Nucleus accumbens (tissue), 56 donors: Measurements from ENCODE around the gene EYA3.

ENCODE experiments used
- DNase-seq, 56 donors: peaks; one replicate each; lab custom pipeline; 2025; lab: John Stamatoyannopoulos, UW

Gene EYA3

GRCh38 chr1:27974417-27974781, 114.0 kb downstream of the EYA3 start:
- no peak for DNase-seq

- DNase-seq: peak in 9 of 56 donors; percentile 7 to 45 (median 31)
Observed at GRCh38 chr1:27973771-27974416, 114.5 kb downstream of the EYA3 start.

GRCh38 chr1:27972141-27972540, 116.3 kb downstream of the EYA3 start:
- no peak for DNase-seq

- DNase-seq: peak in 4 of 56 donors; percentile 19 to 40 (median 25)
Observed at GRCh38 chr1:27971674-27972073, 116.7 kb downstream of the EYA3 start.

GRCh38 chr1:27970401-27970800, 118.0 kb downstream of the EYA3 start:
- peak in 3 of 56 donors; percentile 15 to 21 (median 16) for DNase-seq

GRCh38 chr1:27968692-27969091, 119.7 kb downstream of the EYA3 start:
- no peak for DNase-seq

- no peak for DNase-seq
Observed at GRCh38 chr1:27967884-27968466, 120.4 kb downstream of the EYA3 start.

- no peak for DNase-seq
Observed at GRCh38 chr1:27967106-27967883, 121.1 kb downstream of the EYA3 start.

GRCh38 chr1:27966402-27967105, 121.9 kb downstream of the EYA3 start:
- no peak for DNase-seq

- DNase-seq: no peak
Observed at GRCh38 chr1:27963393-27963792, 125.0 kb downstream of the EYA3 start.

GRCh38 chr1:27961646-27962221, 126.7 kb downstream of the EYA3 start:
- no peak for DNase-seq

- peak in 4 of 56 donors; percentile 15 to 27 (median 22) for DNase-seq
Observed at GRCh38 chr1:27960762-27961645, 127.4 kb downstream of the EYA3 start.

GRCh38 chr1:27959792-27960603, 128.4 kb downstream of the EYA3 start, which contains the start of gene XKR8:
TSS of gene XKR8 (plus strand) at chr1:27959973. CDS start at chr1:27960070, 97 bp downstream.
- peak in 48 of 56 donors; percentile 18 to 78 (median 54) for DNase-seq

- DNase-seq: no peak
Observed at GRCh38 chr1:27958513-27958912, 129.9 kb downstream of the EYA3 start.

GRCh38 chr1:27957655-27958054, 130.8 kb downstream of the EYA3 start:
- no peak for DNase-seq

- DNase-seq: no peak
Observed at GRCh38 chr1:27956761-27957160, 131.6 kb downstream of the EYA3 start.

- DNase-seq: no peak
Observed at GRCh38 chr1:27955076-27955475, 133.3 kb downstream of the EYA3 start.

- DNase-seq: no peak
Observed at GRCh38 chr1:27954186-27954585, 134.2 kb downstream of the EYA3 start.

- no peak for DNase-seq
Observed at GRCh38 chr1:27952147-27952546, 136.3 kb downstream of the EYA3 start.
